ENCODE data around the gene HYLS1. TPM values are rescaled to one million over a fixed set of nuclear protein-coding genes. Genes with fewer than 3 reads are reported as not detected.
A peak's percentile ranks its signal among the peaks of the same experiment; 100 is the strongest.
"Not testable (repeated sequence)": the region's sequence is repeated elsewhere in the genome, so short reads cannot be mapped to it uniquely, and the experiment has no call there.

The HYLS1 gene
- total RNA-seq, 1 donor: 5.8 TPM

DNA sequence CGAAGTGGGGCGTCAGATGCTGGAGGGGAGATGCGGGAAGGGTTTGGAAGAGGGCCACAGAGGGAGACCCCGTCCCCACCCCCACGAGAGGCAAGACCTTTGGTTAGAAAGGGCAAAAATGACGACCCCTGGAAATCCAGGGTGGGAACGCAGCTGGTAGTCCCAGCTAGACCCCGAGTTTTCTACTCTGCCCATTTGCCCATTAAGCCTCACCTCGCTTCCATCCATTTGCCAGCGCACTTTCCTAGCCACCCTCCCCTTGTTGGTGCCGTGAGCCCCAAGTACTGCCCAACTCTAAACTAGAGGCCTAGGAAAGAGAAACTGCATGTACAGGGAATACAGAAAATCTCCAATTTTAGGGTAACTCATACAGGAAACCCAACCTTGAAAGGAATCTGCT lies 17.2 kb downstream of the HYLS1 start:
- peaks cover 15% of the 10 kb centered on the region for H3K79me2 ChIP-seq (ENCODE audit: insufficient read depth, low read length)
- H3K4me1 ChIP-seq (ENCODE audit: insufficient read depth, low read length): peaks cover 11% of the 10 kb centered on the region
- peaks cover 8% of the 10 kb centered on the region for H3K36me3 ChIP-seq (ENCODE audit: insufficient read depth, low read length)
- no peak overlapping the region for H3K4me2 ChIP-seq (ENCODE audit: insufficient read depth, low read length)
- DNase-seq (ENCODE audit: insufficient read length, low spot score, missing footprints): no peak
- no peaks in the 10 kb centered on the region for H4K20me1 ChIP-seq (ENCODE audit: insufficient read depth, low read length)
- H3K9me3 ChIP-seq (ENCODE audit: low read depth, low read length): no peaks in the 10 kb centered on the region
- no peak overlapping the region for H2AFZ ChIP-seq (ENCODE audit: low read length)
- peaks cover 38% of the 10 kb centered on the region for H3K27me3 ChIP-seq (ENCODE audit: insufficient read depth, low read length)
- no peak overlapping the region for H3K27ac ChIP-seq (ENCODE audit: low read depth, low read length)
- H3K4me3 ChIP-seq (ENCODE audit: insufficient read depth, low read length): no peak overlapping the region
- TF ChIP-seq CTCF (IDR thresholded peaks at IDR 0.05; ENCODE audit: extremely low read depth, low read depth, low read length): no peak

DNA sequence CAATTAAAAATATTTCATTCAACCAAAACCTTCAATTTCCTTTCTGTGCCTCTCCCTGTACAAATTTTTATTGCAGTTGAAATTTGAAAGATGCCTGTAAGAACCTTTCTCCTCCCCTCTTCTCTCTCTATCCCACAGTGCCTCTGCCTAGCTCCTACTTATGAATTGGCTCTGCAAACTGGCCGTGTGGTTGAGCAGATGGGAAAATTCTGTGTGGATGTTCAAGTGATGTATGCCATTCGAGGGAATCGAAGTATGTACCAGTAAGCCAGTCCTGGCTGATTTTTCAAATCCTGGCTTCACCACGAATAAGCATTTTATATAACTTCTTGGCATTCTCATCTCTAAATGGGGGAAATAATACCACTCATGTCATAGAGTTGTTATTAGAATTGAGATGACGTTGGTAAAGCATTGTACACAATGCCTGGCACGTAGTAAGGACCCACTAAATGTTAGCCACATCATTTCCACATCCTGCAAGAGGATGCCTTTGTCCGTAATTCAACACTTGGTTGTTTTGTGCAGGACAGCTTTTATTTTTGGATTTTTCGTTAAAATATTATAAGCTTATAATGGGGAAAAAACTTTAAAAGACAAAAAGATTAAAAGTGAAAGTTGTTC lies 22.9 kb downstream of the HYLS1 start:
- DNase-seq (ENCODE audit: insufficient read length, low spot score, missing footprints): no peak
- H3K27ac ChIP-seq (ENCODE audit: low read depth, low read length): no peak overlapping the region
- no peaks in the 10 kb centered on the region for H3K36me3 ChIP-seq (ENCODE audit: insufficient read depth, low read length)
- no peak overlapping the region for H3K4me3 ChIP-seq (ENCODE audit: insufficient read depth, low read length)
- peaks cover 42% of the 10 kb centered on the region for H3K27me3 ChIP-seq (ENCODE audit: insufficient read depth, low read length)
- no peaks in the 10 kb centered on the region for H4K20me1 ChIP-seq (ENCODE audit: insufficient read depth, low read length)
- H3K4me2 ChIP-seq (ENCODE audit: insufficient read depth, low read length): peak overlapping the region; percentile 16
- H2AFZ ChIP-seq (ENCODE audit: low read length): no peak overlapping the region
- no peaks in the 10 kb centered on the region for H3K79me2 ChIP-seq (ENCODE audit: insufficient read depth, low read length)
- H3K9me3 ChIP-seq (ENCODE audit: low read depth, low read length): no peaks in the 10 kb centered on the region
- no peak for TF ChIP-seq CTCF (IDR thresholded peaks at IDR 0.05; ENCODE audit: extremely low read depth, low read depth, low read length)
- peaks cover 4% of the 10 kb centered on the region for H3K4me1 ChIP-seq (ENCODE audit: insufficient read depth, low read length)

DNA sequence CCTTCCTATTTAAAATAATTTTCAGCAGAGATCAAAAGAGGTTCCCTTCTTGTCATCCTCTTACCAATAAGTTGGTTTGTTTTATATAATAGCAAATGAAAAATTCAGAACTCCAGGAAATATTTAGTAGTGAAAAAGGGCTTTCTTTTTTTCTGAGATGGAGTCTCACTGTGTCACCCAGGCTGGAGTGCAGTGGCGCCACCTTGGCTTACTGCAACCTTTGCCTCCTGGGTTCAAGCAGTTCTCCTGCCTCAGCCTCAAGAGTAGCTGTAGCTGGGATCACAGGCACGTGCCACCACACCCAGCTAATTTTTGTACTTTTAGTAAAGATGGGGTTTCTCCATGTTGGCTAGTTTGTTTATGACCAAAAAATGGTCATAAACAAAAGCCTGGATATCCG lies 27.1 kb downstream of the HYLS1 start:
- not testable (repeated sequence) for H2AFZ ChIP-seq (ENCODE audit: low read length); H4K20me1 ChIP-seq (ENCODE audit: insufficient read depth, low read length); H3K9me3 ChIP-seq (ENCODE audit: low read depth, low read length); H3K27ac ChIP-seq (ENCODE audit: low read depth, low read length); H3K36me3 ChIP-seq (ENCODE audit: insufficient read depth, low read length); H3K4me2 ChIP-seq (ENCODE audit: insufficient read depth, low read length); H3K4me3 ChIP-seq (ENCODE audit: insufficient read depth, low read length); H3K4me1 ChIP-seq (ENCODE audit: insufficient read depth, low read length); H3K79me2 ChIP-seq (ENCODE audit: insufficient read depth, low read length); DNase-seq (ENCODE audit: insufficient read length, low spot score, missing footprints)
- peaks cover 60% of the 10 kb centered on the region for H3K27me3 ChIP-seq (ENCODE audit: insufficient read depth, low read length)

- Histone ChIP-seq H3K9me3 (ENCODE audit: low read depth, low read length) (no peaks in the 10 kb centered on the region), H3K79me2 (ENCODE audit: insufficient read depth, low read length) (no peaks in the 10 kb centered on the region), H2AFZ (ENCODE audit: low read length) (no peak overlapping the region), H3K4me3 (ENCODE audit: insufficient read depth, low read length) (no peak overlapping the region), H3K36me3 (ENCODE audit: insufficient read depth, low read length) (no peaks in the 10 kb centered on the region), H4K20me1 (ENCODE audit: insufficient read depth, low read length) (no peaks in the 10 kb centered on the region), H3K4me2 (ENCODE audit: insufficient read depth, low read length) (no peak overlapping the region), H3K27ac (ENCODE audit: low read depth, low read length) (no peak overlapping the region), H3K27me3 (ENCODE audit: insufficient read depth, low read length) (peaks cover 53% of the 10 kb centered on the region), H3K4me1 (ENCODE audit: insufficient read depth, low read length) (no peaks in the 10 kb centered on the region)
- TF ChIP-seq CTCF (IDR thresholded peaks at IDR 0.05; ENCODE audit: extremely low read depth, low read depth, low read length): no peak
- no peak for DNase-seq (ENCODE audit: insufficient read length, low spot score, missing footprints)
These were observed 29.3 kb downstream of the HYLS1 start for GRCh38 chr11:125916683-125917347.
